ENCODE results near the gene EEF1G. TPM values are rescaled to one million over a fixed set of nuclear protein-coding genes. Genes with fewer than 3 reads are reported as not detected.
A peak's percentile ranks its signal among the peaks of the same experiment; 100 is the strongest.

EEF1G gene
- total RNA-seq, 4 donors from 2014 or later = 1,334 to 1,814 (median 1,607) TPM

DNA sequence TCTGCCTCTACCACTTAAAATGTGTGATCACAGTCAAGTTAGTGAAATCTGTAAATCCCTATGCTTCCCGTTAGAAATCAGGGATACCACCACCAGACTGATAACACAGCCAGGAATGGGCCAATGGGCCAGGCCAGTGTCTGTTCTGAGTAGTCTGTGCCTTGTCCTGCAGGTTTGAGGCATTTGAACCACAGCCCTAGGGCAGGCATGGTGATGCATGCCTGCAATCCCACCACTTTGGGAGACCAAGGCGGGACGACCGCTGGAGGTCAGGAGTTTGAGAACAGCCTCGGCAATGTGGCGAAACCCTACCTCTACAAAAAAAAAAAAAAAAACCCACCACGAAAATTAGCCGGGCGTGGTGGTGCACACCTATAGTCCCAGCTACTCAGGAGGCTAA, 15.0 kb downstream of the EEF1G start:
- Histone ChIP-seq H3K4me3 (replicated peaks in 1 of 3) (no peak overlapping the region), H3K9me3 (no peaks in the 10 kb centered on the region), H3K27me3 (no peaks in the 10 kb centered on the region), H3K36me3 (peaks cover 32 to 37% of the 10 kb centered on the region in 2 donors), H3K4me1 (peaks cover 46 to 55% of the 10 kb centered on the region in 2 donors), H3K27ac (peak overlapping the region in 1 of 3 donors; percentile 86)
- TF ChIP-seq POLR2A (IDR thresholded peaks at IDR 0.05) = no peak
- TF ChIP-seq, protein P1, sequence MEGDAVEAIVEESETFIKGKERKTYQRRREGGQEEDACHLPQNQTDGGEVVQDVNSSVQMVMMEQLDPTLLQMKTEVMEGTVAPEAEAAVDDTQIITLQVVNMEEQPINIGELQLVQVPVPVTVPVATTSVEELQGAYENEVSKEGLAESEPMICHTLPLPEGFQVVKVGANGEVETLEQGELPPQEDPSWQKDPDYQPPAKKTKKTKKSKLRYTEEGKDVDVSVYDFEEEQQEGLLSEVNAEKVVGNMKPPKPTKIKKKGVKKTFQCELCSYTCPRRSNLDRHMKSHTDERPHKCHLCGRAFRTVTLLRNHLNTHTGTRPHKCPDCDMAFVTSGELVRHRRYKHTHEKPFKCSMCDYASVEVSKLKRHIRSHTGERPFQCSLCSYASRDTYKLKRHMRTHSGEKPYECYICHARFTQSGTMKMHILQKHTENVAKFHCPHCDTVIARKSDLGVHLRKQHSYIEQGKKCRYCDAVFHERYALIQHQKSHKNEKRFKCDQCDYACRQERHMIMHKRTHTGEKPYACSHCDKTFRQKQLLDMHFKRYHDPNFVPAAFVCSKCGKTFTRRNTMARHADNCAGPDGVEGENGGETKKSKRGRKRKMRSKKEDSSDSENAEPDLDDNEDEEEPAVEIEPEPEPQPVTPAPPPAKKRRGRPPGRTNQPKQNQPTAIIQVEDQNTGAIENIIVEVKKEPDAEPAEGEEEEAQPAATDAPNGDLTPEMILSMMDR (IDR thresholded peaks at IDR 0.05) = no peak
- intact Hi-C loops (cut with DNase I) = no loop called here
- WGBS, 2 donors = 93 to 97% methylated on average over 9 of the region's 9 CpGs
- no peak for DNase-seq

GRCh38 chr11:62556875-62557631, 16.6 kb downstream of the EEF1G start:
- Histone ChIP-seq H3K36me3 (peaks cover 16 to 20% of the 10 kb centered on the region in 2 donors), H3K9me3 (no peaks in the 10 kb centered on the region), H3K27ac (peak overlapping the region; percentile 83 to 96 (median 91)), H3K27me3 (no peaks in the 10 kb centered on the region), H3K4me1 (peaks cover 61 to 71% of the 10 kb centered on the region in 2 donors), H3K4me3 (replicated peaks in 1 of 3) (no peak overlapping the region)
- intact Hi-C loops (cut with DNase I) = no loop called here
- 49 to 63% methylated on average over 3 of the region's 3 CpGs for WGBS, 2 donors
- TF ChIP-seq POLR2A (IDR thresholded peaks at IDR 0.05) = no peak
- TF ChIP-seq, protein P1 (IDR thresholded peaks at IDR 0.05) = no peak
- DNase-seq = no peak

DNA sequence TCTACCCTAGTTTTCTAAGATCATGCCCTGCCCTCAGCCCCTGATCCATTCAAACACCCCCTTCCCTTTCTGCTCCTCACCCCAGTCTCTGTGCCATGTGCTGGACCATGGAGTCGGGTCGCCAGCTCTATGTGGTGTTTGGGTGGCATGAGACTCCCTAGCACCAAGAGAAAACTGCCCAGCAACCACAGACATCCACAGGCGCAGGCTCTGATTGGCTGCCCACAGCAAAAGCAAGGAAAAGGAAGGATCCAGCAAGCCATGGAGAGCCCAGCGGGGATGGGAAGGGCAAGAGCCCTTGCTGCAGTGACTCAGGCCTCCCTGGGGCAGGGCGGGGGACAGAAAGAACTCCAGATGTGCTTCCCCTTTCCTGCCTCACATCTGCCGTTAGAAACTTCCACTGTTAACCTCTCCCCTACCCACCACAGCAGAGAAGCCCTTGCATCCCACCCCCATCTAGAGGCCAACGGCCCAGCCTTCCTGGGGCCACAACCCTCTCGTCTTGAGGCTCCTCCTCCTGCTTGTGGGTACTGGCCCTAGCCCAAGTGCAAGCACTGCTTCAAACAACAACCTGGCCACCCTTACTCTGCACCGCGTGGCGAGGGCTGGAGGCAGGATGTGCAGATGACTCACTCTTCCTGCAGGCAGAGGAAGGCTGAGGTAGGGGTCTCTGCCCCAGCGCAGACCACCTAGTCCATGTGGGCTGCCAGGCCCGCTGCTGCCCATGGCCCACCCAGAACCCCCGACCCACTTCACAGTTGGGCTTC, 17.4 kb downstream of the EEF1G start:
- Histone ChIP-seq H3K4me1 (peaks cover 69 to 79% of the 10 kb centered on the region in 2 donors), H3K36me3 (peaks cover 16 to 20% of the 10 kb centered on the region in 2 donors), H3K27ac (peak overlapping the region; percentile 83 to 96 (median 91)), H3K9me3 (no peaks in the 10 kb centered on the region), H3K4me3 (replicated peaks in 1 of 3) (no peak overlapping the region), H3K27me3 (no peaks in the 10 kb centered on the region)
- WGBS, 2 donors = 10 to 13% methylated on average over 13 to 14 of the region's 14 CpGs
- TF ChIP-seq, protein P1 (IDR thresholded peaks at IDR 0.05) = peak in 1 of 6 experiments; percentile 13
- peak in 1 of 2 donors; percentile 46 for TF ChIP-seq POLR2A (IDR thresholded peaks at IDR 0.05)
- DNase-seq = peak; percentile 93 to 96
- intact Hi-C loops (cut with DNase I) = no loop called here

- Histone ChIP-seq H3K27me3 (no peaks in the 10 kb centered on the region), H3K27ac (peak overlapping the region; percentile 83 to 96 (median 91)), H3K9me3 (no peaks in the 10 kb centered on the region), H3K4me1 (peaks cover 66 to 80% of the 10 kb centered on the region in 2 donors), H3K4me3 (replicated peaks in 1 of 3) (no peak overlapping the region), H3K36me3 (peaks cover 16 to 20% of the 10 kb centered on the region in 2 donors)
- WGBS, 2 donors = 25 to 32% methylated on average over 4 of the region's 4 CpGs
- TF ChIP-seq, protein P1 (IDR thresholded peaks at IDR 0.05) = no peak
- no peak for TF ChIP-seq POLR2A (IDR thresholded peaks at IDR 0.05)
- DNase-seq = peak in 1 of 2 donors; percentile 36
- intact Hi-C loops (cut with DNase I) = no loop called here
These were observed 18.1 kb downstream of the EEF1G start for GRCh38 chr11:62555464-62556107.
